HepG2 (cell line): ENCODE measurements around the gene POFUT1. TPM values are rescaled to one million over a fixed set of nuclear protein-coding genes. Genes with fewer than 3 reads are reported as not detected.

Source experiments
- ARID4A ChIP-seq: sonication (generic); formaldehyde crosslinking; IDR thresholded peaks from 2 replicates; pipeline ENCODE4 v1.5.0; 2020; ENCODE audit warnings: mild to moderate bottlenecking, missing genetic modification reagents, borderline replicate concordance
- CBX1 ChIP-seq: IDR thresholded peaks from one replicate; pipeline ENCODE4 v1.6.1; 2016; ENCODE audit warnings: antibody characterized with exemption, low read depth
- E2F2 ChIP-seq: sonication (generic); formaldehyde crosslinking; IDR thresholded peaks from 2 replicates; pipeline ENCODE4 v1.4.0; 2020; ENCODE audit warnings: missing genetic modification reagents, borderline replicate concordance
- IRF1 ChIP-seq: sonication (generic); formaldehyde crosslinking; IDR thresholded peaks from 2 replicates; pipeline ENCODE4 v1.4.0; 2020; ENCODE audit warnings: low read depth, mild to moderate bottlenecking, missing genetic modification reagents
- NR2C2 ChIP-seq: sonication (generic); formaldehyde crosslinking; IDR thresholded peaks from 2 replicates; pipeline ENCODE4 v1.4.0; 2020; ENCODE audit warnings: missing genetic modification reagents, mild to moderate bottlenecking, moderate library complexity, borderline replicate concordance
- PLRG1 ChIP-seq: fragments of 450-650 bp; conservative IDR thresholded peaks from 2 replicates; pipeline ENCODE4 v1.6.1; 2016
- PREB ChIP-seq: sonication (generic); formaldehyde crosslinking; IDR thresholded peaks from 2 replicates; pipeline ENCODE4 v1.4.0; 2020; ENCODE audit warnings: missing genetic modification reagents
- SMARCE1 ChIP-seq: fragments of 450-650 bp; IDR thresholded peaks from 2 replicates; pipeline ENCODE4 v1.6.1; 2017; ENCODE audit warnings: borderline replicate concordance
- TARDBP ChIP-seq: sonication (generic); formaldehyde crosslinking; IDR thresholded peaks from 2 replicates; pipeline ENCODE4 v1.8.0; 2022; ENCODE audit warnings: mild to moderate bottlenecking, missing genetic modification reagents
- TBX3 ChIP-seq: fragments of 450-650 bp; IDR thresholded peaks from 2 replicates; pipeline ENCODE4 v1.6.1; 2017; ENCODE audit warnings: antibody characterized with exemption, mild to moderate bottlenecking, inconsistent platforms, borderline replicate concordance
- TCF7 ChIP-seq: sonication (generic); IDR thresholded peaks from 2 replicates; pipeline ENCODE4 v1.6.1; 2016; ENCODE audit warnings: antibody characterized with exemption, low read depth
- TCF7L2 ChIP-seq: IDR thresholded peaks from 2 replicates; pipeline ENCODE4 v1.6.1; 2011; ENCODE audit warnings: mild to moderate bottlenecking, low read depth, low read length, moderate library complexity
- TEF ChIP-seq: sonication (generic); formaldehyde crosslinking; IDR thresholded peaks from 2 replicates; pipeline ENCODE4 v1.5.0; 2020; ENCODE audit warnings: missing genetic modification reagents
- TERF1 ChIP-seq: sonication (generic); formaldehyde crosslinking; IDR thresholded peaks from 2 replicates; pipeline ENCODE4 v1.8.0; 2022; ENCODE audit warnings: mild to moderate bottlenecking, missing genetic modification reagents, moderate library complexity
- TMF1 ChIP-seq: sonication (generic); formaldehyde crosslinking; IDR thresholded peaks from 2 replicates; pipeline ENCODE4 v1.8.1; 2022; ENCODE audit warnings: low read depth, missing genetic modification reagents
- XBP1 ChIP-seq: sonication (generic); formaldehyde crosslinking; IDR thresholded peaks from 2 replicates; pipeline ENCODE4 v1.5.0; 2020; ENCODE audit warnings: missing genetic modification reagents
- ZNF329 ChIP-seq: sonication (generic); formaldehyde crosslinking; IDR thresholded peaks from 2 replicates; pipeline ENCODE4 v1.9.0; 2021; ENCODE audit warnings: low read depth, mild to moderate bottlenecking, missing genetic modification reagents
- ZNF468 ChIP-seq: sonication (generic); formaldehyde crosslinking; IDR thresholded peaks from 2 replicates; pipeline ENCODE4 v1.8.0; 2022; ENCODE audit warnings: mild to moderate bottlenecking, moderate library complexity, missing genetic modification reagents
- ZNF546 ChIP-seq: sonication (generic); formaldehyde crosslinking; conservative IDR thresholded peaks from 2 replicates; pipeline ENCODE4 v1.8.1; 2023; ENCODE audit warnings: mild to moderate bottlenecking, missing genetic modification reagents
- ZNF841 ChIP-seq: sonication (generic); formaldehyde crosslinking; IDR thresholded peaks from 2 replicates; pipeline ENCODE4 v1.8.1; 2023; ENCODE audit warnings: missing genetic modification reagents, borderline replicate concordance
- polyA plus RNA-seq, 8 experiments: library from polyadenylated mRNA; depleted of rRNA in 3 of 8; stranded (reverse) in 7 of 8; unstranded in 1 of 8; fragments of >200 nt; fragmentation: Illumina TruSeq in 4 of 8; extraction: Trizol in 4 of 8; gene quantifications; 2 replicates each; pipeline versions ENCODE4 v1.2.1 to v1.2.3, GENCODE V29; 2011 to 2016; ENCODE audit warnings: low read depth in 4 of 8, missing spikeins in 1 of 8, mixed read lengths in 1 of 8; ENCODE audit not compliant: insufficient read depth in 1 of 8
- total RNA-seq, 5 experiments: library from RNA; depleted of rRNA; stranded (reverse); fragments of >200 nt; fragmentation: Illumina TruSeq; extraction: Trizol; gene quantifications; 2 replicates each; pipeline ENCODE4 v1.2.3, GENCODE V29; 2016; ENCODE audit warnings: low read depth in 1 of 5

POFUT1 gene
- total and polyA plus RNA-seq, 2 of the 13 experiments (the other 11 are each of a cell fraction or from before 2014, with no cell fraction given), result 35.5 to 58.3 TPM

GRCh38 chr20:32277361-32278198, 69.9 kb downstream of the POFUT1 start, which contains the start of gene KIF3B (continued):
- TF ChIP-seq ARID4A (CRISPR knock-in tag) (peak; percentile 98), ZNF329 (CRISPR knock-in tag) (no peak; the same call in 1 of the 2 replicates), PLRG1 (no peak), TERF1 (CRISPR knock-in tag) (no peak), TCF7L2 (no peak), TCF7 (no peak), NR2C2 (peak; percentile 96), TMF1 (peak; percentile 97), ZNF841 (no peak), ZNF546 (CRISPR knock-in tag) (0 out of 2 replicates have a peak, but pooled peaks have one; percentile 72), IRF1 (CRISPR knock-in tag) (no peak; the same call in 1 of the 2 replicates), ZNF468 (CRISPR knock-in tag) (no peak), E2F2 (CRISPR knock-in tag) (0 out of 2 replicates have a peak, but pooled peaks have one; percentile 20), SMARCE1 (no peak), TEF (CRISPR knock-in tag) (no peak), TBX3 (no peak), XBP1 (CRISPR knock-in tag) (no peak), CBX1 (peak; percentile 91), PREB (CRISPR knock-in tag) (0 out of 2 replicates have a peak, but pooled peaks have one; percentile 8), TARDBP (CRISPR knock-in tag) (peak; percentile 98)
